CD14-positive monocyte (primary cell): Measurements from ENCODE around the gene HSPH1. TPM values are rescaled to one million over a fixed set of nuclear protein-coding genes. Genes with fewer than 3 reads are reported as not detected.

ENCODE experiments used
- DNase-seq, 3 donors: peaks; one replicate each; pipeline ENCODE4 v3.0.0-alpha.2; 2011 to 2022
- H2AFZ ChIP-seq: 2 replicates; pipeline ENCODE4 v1.6.0; 2012; ENCODE audit warnings: mild to moderate bottlenecking, low read depth, low read length, inconsistent platforms; ENCODE audit not compliant: insufficient read depth, poor library complexity, severe bottlenecking
- H3K27ac ChIP-seq, 2 donors: 1 replicate in 1 of 2; 2 replicates in 1 of 2; pipeline ENCODE4 v1.5.1; 2012 to 2013; ENCODE audit warnings: low read length in 2 of 2, control low read depth in 1 of 2, inconsistent platforms in 1 of 2, low read depth in 1 of 2, mild to moderate bottlenecking in 1 of 2
- H3K27me3 ChIP-seq, 2 donors: one replicate each; pipeline versions ENCODE4 v1.6.0 to v1.6.1; 2011 to 2013; ENCODE audit warnings: low read length in 2 of 2; ENCODE audit not compliant: control insufficient read depth in 2 of 2, insufficient read depth in 2 of 2
- H3K36me3 ChIP-seq, 2 donors: replicated peaks in 1 of 2; 1 replicate in 1 of 2; 2 replicates in 1 of 2; pipeline versions ENCODE4 v1.5.1 to v1.6.1; 2012 to 2013; ENCODE audit warnings: low read length in 2 of 2, control low read depth in 1 of 2, inconsistent platforms in 1 of 2, mild to moderate bottlenecking in 1 of 2; ENCODE audit not compliant: insufficient read depth in 2 of 2, control insufficient read depth in 1 of 2
- H3K4me1 ChIP-seq, 2 donors: 1 replicate in 1 of 2; 2 replicates in 1 of 2; pipeline versions ENCODE4 v1.5.1 to v1.6.1; 2012 to 2013; ENCODE audit warnings: low read length in 2 of 2, control low read depth in 1 of 2, inconsistent platforms in 1 of 2, mild to moderate bottlenecking in 1 of 2, moderate library complexity in 1 of 2; ENCODE audit not compliant: insufficient read depth in 2 of 2, control insufficient read depth in 1 of 2
- H3K4me2 ChIP-seq: replicated peaks from 2 replicates; pipeline ENCODE3; 2012; ENCODE audit warnings: low read length, moderate library complexity, mild to moderate bottlenecking; ENCODE audit not compliant: poor library complexity, severe bottlenecking; ENCODE audit errors: extremely low read depth
- H3K4me3 ChIP-seq, 3 experiments: fragments of 200-600 bp in 1 of 3; sonication (generic) in 1 of 3; replicated peaks in 1 of 3; 1 replicate in 2 of 3; 2 replicates in 1 of 3; pipeline ENCODE4 v1.5.1; 2011 to 2013; ENCODE audit warnings: low read length in 3 of 3, mild to moderate bottlenecking in 3 of 3, control low read depth in 2 of 3, low read depth in 2 of 3, inconsistent platforms in 1 of 3, moderate library complexity in 1 of 3
- H3K79me2 ChIP-seq: 2 replicates; pipeline ENCODE4 v1.6.0; 2012; ENCODE audit warnings: mild to moderate bottlenecking, control low read depth, inconsistent platforms, low read length, moderate library complexity; ENCODE audit not compliant: insufficient read depth
- H3K9ac ChIP-seq: 2 replicates; pipeline ENCODE4 v1.6.0; 2017; ENCODE audit warnings: low read length, mild to moderate bottlenecking; ENCODE audit not compliant: insufficient read depth, poor library complexity, severe bottlenecking
- H3K9me3 ChIP-seq, 2 donors: replicated peaks in 1 of 2; 1 replicate in 1 of 2; 2 replicates in 1 of 2; pipeline versions ENCODE4 v1.5.1 to v1.6.1; 2012 to 2013; ENCODE audit warnings: low read length in 2 of 2, control low read depth in 1 of 2; ENCODE audit not compliant: control insufficient read depth in 1 of 2, insufficient read depth in 1 of 2
- H4K20me1 ChIP-seq: 2 replicates; pipeline ENCODE4 v1.6.0; 2012; ENCODE audit warnings: mild to moderate bottlenecking, low read length, control low read depth, moderate library complexity; ENCODE audit not compliant: insufficient read depth
- H3K27ac Mint-ChIP-seq, 7 donors: one replicate each; pipeline ENCODE4 v1.8.0; 2020; ENCODE audit warnings: mild to moderate bottlenecking in 7 of 7, mixed read lengths in 7 of 7, moderate library complexity in 6 of 7, inconsistent platforms in 2 of 7
- H3K27me3 Mint-ChIP-seq, 3 donors: one replicate each; pipeline ENCODE4 v1.8.0; 2021 to 2022; ENCODE audit warnings: low read depth in 3 of 3, mild to moderate bottlenecking in 3 of 3, mixed read lengths in 3 of 3, moderate library complexity in 3 of 3, inconsistent platforms in 1 of 3
- H3K36me3 Mint-ChIP-seq, 2 donors: one replicate each; pipeline ENCODE4 v1.8.0; 2020; ENCODE audit warnings: mixed read lengths in 2 of 2, inconsistent platforms in 1 of 2, mild to moderate bottlenecking in 1 of 2
- H3K4me1 Mint-ChIP-seq: one replicate; pipeline ENCODE4 v1.8.0; 2020; ENCODE audit warnings: mild to moderate bottlenecking, mixed read lengths
- H3K4me3 Mint-ChIP-seq, 2 donors: one replicate each; pipeline ENCODE4 v1.8.0; 2020; ENCODE audit warnings: mild to moderate bottlenecking in 2 of 2, mixed read lengths in 2 of 2, moderate library complexity in 1 of 2
- H3K9me3 Mint-ChIP-seq, 7 donors: one replicate each; pipeline ENCODE4 v1.8.0; 2020 to 2022; ENCODE audit warnings: mixed read lengths in 7 of 7, mild to moderate bottlenecking in 6 of 7, moderate library complexity in 6 of 7, inconsistent platforms in 2 of 7
- WGBS: methylation state at CpG from one replicate; pipeline ENCODE4 v1.1.5; 2013; ENCODE audit warnings: missing lambda C conversion rate; ENCODE audit not compliant: insufficient coverage; 5-methylcytosine and 5-hydroxymethylcytosine counted together
- intact Hi-C, 2 donors: fragments of 100-400 bp; cut with micrococcal nuclease; formaldehyde crosslinking; loops; one replicate each; pipeline versions ENCODE4 v1.15.0 to v1.15.1; 2023
- polyA plus RNA-seq, 3 donors: library from polyadenylated mRNA; depleted of rRNA in 1 of 3; unstranded in 2 of 3; stranded (reverse) in 1 of 3; fragments of 300-500 nt in 2 of 3; fragments of >200 nt in 1 of 3; fragmentation: Illumina TruSeq in 2 of 3; gene quantifications; 1 replicate in 2 of 3; 2 replicates in 1 of 3; pipeline ENCODE4 v1.2.3, GENCODE V29; 2012 to 2021
- TF ChIP-seq, protein P1 (sequence below): fragments of 200-600 bp; IDR thresholded peaks from one replicate; pipeline ENCODE4 v1.8.0; 2022; ENCODE audit warnings: antibody characterized with exemption, mild to moderate bottlenecking

Gene HSPH1
- polyA plus RNA-seq, 3 donors: 7.4 to 11.3 (median 9.1) TPM

DNA sequence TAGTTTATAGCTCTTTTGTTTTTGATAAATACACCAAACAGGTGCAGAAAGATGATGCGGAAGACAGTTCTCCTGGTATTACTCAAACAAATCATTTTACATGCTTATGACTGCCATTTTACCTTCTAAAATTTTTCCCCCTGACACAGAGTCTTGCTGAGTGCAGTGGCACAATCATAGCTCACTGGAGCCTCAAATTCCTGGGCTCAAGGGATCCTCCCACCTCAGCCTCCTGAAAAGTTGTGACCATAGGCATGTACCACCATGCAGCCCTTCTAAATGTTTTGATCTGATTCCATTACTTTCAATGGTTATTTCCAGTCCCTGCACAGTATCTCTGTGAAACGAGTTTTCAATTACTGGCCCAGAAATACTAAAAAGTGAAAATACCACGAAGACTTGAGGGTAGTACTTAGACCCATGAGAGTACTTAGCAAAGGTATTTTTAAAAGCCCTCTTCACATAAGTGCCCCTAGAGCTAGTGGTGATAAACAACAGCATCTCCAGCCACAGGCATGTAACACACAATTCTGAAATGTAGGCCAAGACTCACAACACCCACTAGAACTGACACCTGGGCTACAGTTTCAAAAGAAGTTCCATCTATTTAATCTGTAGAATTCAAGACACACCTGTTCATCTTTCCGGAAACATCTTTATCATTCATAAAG, 11.3 kb downstream of the HSPH1 start:
- Histone ChIP-seq H3K4me2 (no peak overlapping the region), H3K27me3 (no peaks in the 10 kb centered on the region), H3K4me1 (no peaks in the 10 kb centered on the region), H2AFZ (no peak overlapping the region), H3K4me3 (no peak overlapping the region), H3K9me3 (no peaks in the 10 kb centered on the region), H3K27ac (no peak overlapping the region), H3K9ac (no peak overlapping the region), H3K79me2 (peaks cover 1% of the 10 kb centered on the region), H4K20me1 (no peaks in the 10 kb centered on the region), H3K36me3 (peaks cover 98 to 100% of the 10 kb centered on the region in 2 donors)
- TF ChIP-seq, protein P1, sequence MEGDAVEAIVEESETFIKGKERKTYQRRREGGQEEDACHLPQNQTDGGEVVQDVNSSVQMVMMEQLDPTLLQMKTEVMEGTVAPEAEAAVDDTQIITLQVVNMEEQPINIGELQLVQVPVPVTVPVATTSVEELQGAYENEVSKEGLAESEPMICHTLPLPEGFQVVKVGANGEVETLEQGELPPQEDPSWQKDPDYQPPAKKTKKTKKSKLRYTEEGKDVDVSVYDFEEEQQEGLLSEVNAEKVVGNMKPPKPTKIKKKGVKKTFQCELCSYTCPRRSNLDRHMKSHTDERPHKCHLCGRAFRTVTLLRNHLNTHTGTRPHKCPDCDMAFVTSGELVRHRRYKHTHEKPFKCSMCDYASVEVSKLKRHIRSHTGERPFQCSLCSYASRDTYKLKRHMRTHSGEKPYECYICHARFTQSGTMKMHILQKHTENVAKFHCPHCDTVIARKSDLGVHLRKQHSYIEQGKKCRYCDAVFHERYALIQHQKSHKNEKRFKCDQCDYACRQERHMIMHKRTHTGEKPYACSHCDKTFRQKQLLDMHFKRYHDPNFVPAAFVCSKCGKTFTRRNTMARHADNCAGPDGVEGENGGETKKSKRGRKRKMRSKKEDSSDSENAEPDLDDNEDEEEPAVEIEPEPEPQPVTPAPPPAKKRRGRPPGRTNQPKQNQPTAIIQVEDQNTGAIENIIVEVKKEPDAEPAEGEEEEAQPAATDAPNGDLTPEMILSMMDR: no peak
- no peak overlapping the region for H3K27ac Mint-ChIP-seq
- no peak for DNase-seq
- peaks cover 83 to 88% of the 10 kb centered on the region in 2 donors for H3K36me3 Mint-ChIP-seq
- WGBS: 100% methylated on average over 1 of the region's 4 CpGs
- H3K9me3 Mint-ChIP-seq: no peaks in the 10 kb centered on the region
- no peak overlapping the region for H3K4me3 Mint-ChIP-seq
- intact Hi-C loops: no loop called here
- no peaks in the 10 kb centered on the region for H3K27me3 Mint-ChIP-seq
- no peaks in the 10 kb centered on the region for H3K4me1 Mint-ChIP-seq

DNA sequence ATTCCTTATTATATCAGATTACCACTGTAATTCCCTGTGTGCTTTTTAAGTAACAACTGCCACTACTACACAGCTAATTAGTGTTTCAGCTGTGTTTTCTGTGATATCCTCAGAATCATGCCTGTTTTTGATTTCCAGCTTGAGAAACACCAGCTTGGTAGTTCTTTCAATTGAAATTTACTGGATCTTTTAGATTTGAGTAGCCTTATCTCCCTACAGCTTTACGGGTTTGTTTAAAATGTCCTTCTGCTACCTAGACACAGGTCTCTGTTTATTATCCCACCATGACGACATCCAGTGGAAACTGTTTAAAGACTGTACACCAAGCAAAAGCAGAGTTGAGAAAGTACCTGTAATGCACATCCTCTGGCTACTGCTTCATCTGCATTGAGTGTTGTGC, 12.1 kb downstream of the HSPH1 start:
- Histone ChIP-seq H3K4me2 (no peak overlapping the region), H2AFZ (no peak overlapping the region), H3K9ac (no peak overlapping the region), H3K4me1 (no peaks in the 10 kb centered on the region), H4K20me1 (no peaks in the 10 kb centered on the region), H3K4me3 (no peak overlapping the region), H3K36me3 (peaks cover 98 to 100% of the 10 kb centered on the region in 2 donors), H3K27ac (no peak overlapping the region), H3K27me3 (no peaks in the 10 kb centered on the region), H3K79me2 (no peaks in the 10 kb centered on the region), H3K9me3 (no peaks in the 10 kb centered on the region)
- TF ChIP-seq, protein P1: no peak
- Mint-ChIP-seq H3K9me3 (no peaks in the 10 kb centered on the region), H3K4me3 (no peak overlapping the region), H3K36me3 (peaks cover 83 to 88% of the 10 kb centered on the region in 2 donors), H3K27ac (no peak overlapping the region), H3K27me3 (no peaks in the 10 kb centered on the region), H3K4me1 (no peaks in the 10 kb centered on the region)
- 100% methylated on average over 1 of the region's 2 CpGs for WGBS
- intact Hi-C loops: no loop called here
- no peak for DNase-seq
